ENCODE results near the gene SOWAHC.
"Not testable (repeated sequence)": the region's sequence is repeated elsewhere in the genome, so short reads cannot be mapped to it uniquely, and the experiment has no call there.

The SOWAHC gene

GRCh38 chr2:109619032-109619615 lies 5.0 kb downstream of the SOWAHC start:
- no peak for TF ChIP-seq CTCF (IDR thresholded peaks at IDR 0.05; ENCODE audit: low read depth, low read length)
- DNase-seq (ENCODE audit: extremely low read depth, low read depth), result no peak

- no peak for TF ChIP-seq CTCF (IDR thresholded peaks at IDR 0.05; ENCODE audit: low read depth, low read length)
- DNase-seq (ENCODE audit: extremely low read depth, low read depth), result no peak
Observed at GRCh38 chr2:109623297-109623696, 9.1 kb downstream of the SOWAHC start.

- TF ChIP-seq CTCF (IDR thresholded peaks at IDR 0.05; ENCODE audit: low read depth, low read length), result no peak
- DNase-seq (ENCODE audit: extremely low read depth, low read depth), result no peak
Observed at GRCh38 chr2:109623923-109624322, 9.8 kb downstream of the SOWAHC start.

GRCh38 chr2:109624339-109624738 lies 10.2 kb downstream of the SOWAHC start:
- no peak for DNase-seq (ENCODE audit: extremely low read depth, low read depth)
- TF ChIP-seq CTCF (IDR thresholded peaks at IDR 0.05; ENCODE audit: low read depth, low read length), result no peak

- not testable (repeated sequence) for DNase-seq (ENCODE audit: extremely low read depth, low read depth)
Observed at GRCh38 chr2:109628321-109628720, 14.2 kb downstream of the SOWAHC start.

- DNase-seq (ENCODE audit: extremely low read depth, low read depth), result no peak
- TF ChIP-seq CTCF (IDR thresholded peaks at IDR 0.05; ENCODE audit: low read depth, low read length), result no peak
Observed at GRCh38 chr2:109629867-109630266, 15.7 kb downstream of the SOWAHC start.

- no peak for TF ChIP-seq CTCF (IDR thresholded peaks at IDR 0.05; ENCODE audit: low read depth, low read length)
Observed at GRCh38 chr2:109630441-109631430, 16.6 kb downstream of the SOWAHC start.

More at GRCh38 chr2:109630441-109631430, 16.6 kb downstream of the SOWAHC start:
- DNase-seq (ENCODE audit: extremely low read depth, low read depth), result no peak

All from AG09319 (cell line).